ES-I3 (cell line): Measurements from ENCODE around the gene VASP.

Experiments used
- H3K36me3 ChIP-seq: 2 replicates; pipeline ENCODE4 v1.6.1; 2013; ENCODE audit warnings: mild to moderate bottlenecking, low read length, control low read depth, moderate library complexity; ENCODE audit not compliant: insufficient read depth
- H3K4me1 ChIP-seq: 2 replicates; pipeline ENCODE4 v1.6.1; 2013; ENCODE audit warnings: mild to moderate bottlenecking, control low read depth, low read length; ENCODE audit not compliant: insufficient read depth
- H3K9ac ChIP-seq: 2 replicates; pipeline ENCODE4 v1.6.1; 2013; ENCODE audit warnings: low read depth, mild to moderate bottlenecking, low read length, moderate library complexity
- H3K9me3 ChIP-seq: 2 replicates; pipeline ENCODE4 v1.6.1; 2013; ENCODE audit warnings: mild to moderate bottlenecking, low read length, moderate library complexity; ENCODE audit not compliant: control insufficient read depth, insufficient read depth

Gene VASP

DNA sequence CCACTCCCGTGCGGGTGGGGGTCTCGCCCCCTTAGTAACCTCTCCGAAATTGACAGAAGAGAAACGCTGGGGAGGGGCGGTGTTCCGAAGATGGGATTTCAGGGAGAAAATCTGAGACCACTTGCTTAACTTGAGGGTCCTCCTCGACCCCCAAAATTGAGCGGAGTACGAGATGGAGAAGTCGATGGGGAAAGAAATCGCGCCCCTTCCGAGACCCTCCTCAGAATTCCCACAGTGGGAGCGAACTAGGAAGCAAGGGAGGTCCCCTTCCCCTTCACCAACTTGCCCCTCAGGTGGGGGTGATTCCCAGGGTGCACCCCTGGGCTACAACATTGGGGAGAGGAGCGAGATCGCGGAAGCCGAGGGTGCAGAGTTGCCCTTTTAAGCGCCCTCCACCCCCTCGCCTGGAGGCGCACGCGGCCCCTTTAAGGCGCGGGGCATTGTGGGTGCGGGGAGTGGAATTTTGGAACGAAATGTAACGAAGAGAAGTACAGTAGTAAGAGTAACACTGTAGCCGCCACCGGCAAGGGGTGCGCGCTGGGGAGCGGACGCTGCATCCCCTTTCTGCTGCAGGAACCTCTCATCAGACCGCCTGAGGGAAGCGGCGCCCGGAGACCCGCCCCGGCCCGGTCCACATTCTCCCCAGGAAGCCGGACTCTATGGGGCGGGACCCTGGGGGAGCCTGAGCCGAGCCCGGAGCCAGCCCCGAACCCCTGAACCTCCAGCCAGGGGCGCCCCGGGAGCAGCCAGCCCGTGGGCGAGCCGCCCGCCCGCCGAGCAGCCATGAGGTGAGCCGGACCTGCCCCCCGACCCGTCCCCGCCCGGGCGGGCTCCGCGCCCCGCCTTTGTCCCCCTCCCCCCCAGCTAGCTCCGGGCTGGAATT is at the start of gene VASP:
Gene VASP, plus strand, starts transcription at position 491 of the 883 bp plus-strand sequence. Its CDS starts 293 bp downstream, at position 784.
- no peaks in the 10 kb centered on the region for H3K9me3 ChIP-seq
- H3K9ac ChIP-seq = peak within 1 kb of the TSS; percentile 98
- no peaks in the 10 kb centered on the region for H3K36me3 ChIP-seq
- peaks cover 16% of the 10 kb centered on the region for H3K4me1 ChIP-seq

DNA sequence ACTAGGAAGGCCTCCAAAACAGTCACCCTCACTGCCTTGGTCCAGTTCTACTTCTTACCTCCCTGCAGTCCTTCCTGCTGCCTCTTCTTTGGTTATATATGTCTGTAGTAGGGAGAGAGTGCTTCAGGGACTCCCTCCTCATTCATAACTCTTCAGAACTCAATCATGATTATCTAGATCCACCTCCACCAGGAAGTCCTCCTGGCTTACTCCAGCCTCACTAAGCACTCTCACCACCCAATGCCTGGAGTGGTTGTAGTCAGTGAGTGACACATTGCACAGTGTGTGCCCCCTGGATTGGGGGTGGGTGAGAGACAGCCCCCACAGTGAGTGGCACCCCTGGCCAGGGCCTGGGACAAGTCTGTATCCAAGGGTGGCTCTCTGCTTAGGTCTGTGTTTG is 49.5 kb upstream of the VASP start:
- Histone ChIP-seq H3K9ac (no peak overlapping the region), H3K9me3 (no peaks in the 10 kb centered on the region), H3K4me1 (peaks cover 5% of the 10 kb centered on the region; the same call in 1 of the 2 replicates), H3K36me3 (no peaks in the 10 kb centered on the region)

DNA sequence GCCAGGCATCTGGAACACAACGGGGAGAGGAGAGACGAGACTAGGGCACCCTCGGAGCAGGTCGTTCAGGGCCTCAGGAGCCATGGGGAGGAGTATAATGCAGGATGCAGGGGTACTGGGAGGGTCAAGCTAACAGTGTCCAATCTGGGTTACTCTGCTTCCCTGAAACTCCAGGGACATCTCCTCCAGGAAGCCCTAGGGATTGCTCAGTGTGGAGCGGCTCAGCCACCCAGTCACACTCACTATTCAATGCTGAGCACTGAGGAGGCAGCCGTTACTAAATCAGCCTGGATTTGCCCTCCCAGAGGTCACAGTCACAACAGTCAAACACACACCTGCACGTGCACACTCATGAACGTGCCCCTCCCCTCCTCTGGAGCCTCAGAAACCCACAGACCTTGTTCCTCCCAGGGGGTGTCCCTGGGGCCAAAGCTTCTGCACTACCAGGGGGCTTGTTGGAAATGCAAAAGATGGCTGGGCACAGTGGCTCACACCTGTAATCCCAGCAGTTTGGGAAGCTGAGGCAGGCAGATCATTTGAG is 46.4 kb upstream of the VASP start:
- H3K9me3 ChIP-seq = no peaks in the 10 kb centered on the region
- no peaks in the 10 kb centered on the region for H3K36me3 ChIP-seq
- no peak overlapping the region for H3K9ac ChIP-seq
- peaks cover 6% of the 10 kb centered on the region; the same call in 1 of the 2 replicates for H3K4me1 ChIP-seq

DNA sequence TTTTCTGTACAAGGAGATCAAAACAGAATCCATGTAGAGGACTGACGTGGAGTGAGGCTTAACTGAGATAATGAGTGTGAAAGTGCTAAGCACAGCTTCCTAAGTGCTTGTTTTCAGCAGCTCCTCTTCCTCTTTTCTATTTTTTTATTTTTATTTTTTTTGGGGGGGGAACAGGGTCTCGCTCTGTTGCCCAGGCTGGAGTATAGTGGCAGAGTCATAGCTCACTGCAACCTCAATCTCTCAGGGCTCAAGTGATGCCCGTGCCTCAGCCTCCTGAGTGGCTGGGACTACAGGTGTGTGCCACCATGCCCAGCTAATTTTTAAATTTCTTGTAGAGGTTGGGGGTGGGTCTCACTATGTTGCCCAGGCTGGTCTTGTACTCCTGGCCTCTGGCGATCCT is 45.1 kb upstream of the VASP start:
- peaks cover 6% of the 10 kb centered on the region; the same call in 1 of the 2 replicates for H3K4me1 ChIP-seq

DNA sequence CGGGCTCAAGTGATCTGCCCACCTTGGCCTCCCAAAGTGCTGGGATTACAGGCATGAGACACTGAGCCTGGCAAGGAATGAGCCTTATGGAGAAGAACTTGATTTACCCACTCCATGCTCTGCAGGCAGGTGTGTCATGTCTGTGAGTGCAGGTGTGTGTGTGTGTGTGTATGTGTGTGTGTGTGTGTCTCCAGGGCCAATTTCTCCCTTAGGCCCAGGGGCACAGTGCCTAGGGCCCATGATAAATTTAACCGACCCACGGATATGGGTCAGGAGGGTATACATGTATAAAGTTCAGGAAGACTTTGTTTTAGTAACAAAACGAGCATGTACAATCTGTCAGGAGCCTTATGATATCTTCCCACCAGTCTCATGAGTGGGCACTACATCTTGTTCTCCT is 44.0 kb upstream of the VASP start:
- Histone ChIP-seq H3K36me3 (no peaks in the 10 kb centered on the region), H3K4me1 (peaks cover 6% of the 10 kb centered on the region; the same call in 1 of the 2 replicates), H3K9ac (no peak overlapping the region)

More for the DNA sequence above, 45.1 kb upstream of the VASP start:
- Histone ChIP-seq H3K36me3 (no peaks in the 10 kb centered on the region), H3K9me3 (no peaks in the 10 kb centered on the region), H3K9ac (no peak overlapping the region)

DNA sequence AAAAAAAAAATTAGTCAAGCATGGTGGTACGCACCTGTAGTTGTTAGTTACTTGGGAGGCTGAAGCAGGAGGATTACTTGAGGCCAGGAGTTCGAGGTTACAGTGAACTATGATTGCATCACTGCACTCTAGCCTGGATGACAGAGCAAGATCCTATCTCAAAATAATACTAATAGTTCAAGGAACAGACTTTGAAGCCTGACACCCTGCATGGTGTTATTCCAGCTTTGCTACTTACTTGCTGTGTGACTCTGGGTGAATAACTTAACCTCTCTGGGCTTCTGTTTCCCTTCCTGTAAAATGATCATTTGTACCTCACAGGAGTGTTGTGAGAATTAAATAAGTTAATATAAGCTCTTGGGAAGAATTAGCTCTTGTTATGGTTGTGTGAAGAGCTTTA is 43.0 kb upstream of the VASP start:
- Histone ChIP-seq H3K4me1 (peaks cover 6% of the 10 kb centered on the region; the same call in 1 of the 2 replicates), H3K9ac (no peak overlapping the region), H3K9me3 (no peaks in the 10 kb centered on the region), H3K36me3 (no peaks in the 10 kb centered on the region)

More for the DNA sequence above, 44.0 kb upstream of the VASP start:
- no peaks in the 10 kb centered on the region for H3K9me3 ChIP-seq

DNA sequence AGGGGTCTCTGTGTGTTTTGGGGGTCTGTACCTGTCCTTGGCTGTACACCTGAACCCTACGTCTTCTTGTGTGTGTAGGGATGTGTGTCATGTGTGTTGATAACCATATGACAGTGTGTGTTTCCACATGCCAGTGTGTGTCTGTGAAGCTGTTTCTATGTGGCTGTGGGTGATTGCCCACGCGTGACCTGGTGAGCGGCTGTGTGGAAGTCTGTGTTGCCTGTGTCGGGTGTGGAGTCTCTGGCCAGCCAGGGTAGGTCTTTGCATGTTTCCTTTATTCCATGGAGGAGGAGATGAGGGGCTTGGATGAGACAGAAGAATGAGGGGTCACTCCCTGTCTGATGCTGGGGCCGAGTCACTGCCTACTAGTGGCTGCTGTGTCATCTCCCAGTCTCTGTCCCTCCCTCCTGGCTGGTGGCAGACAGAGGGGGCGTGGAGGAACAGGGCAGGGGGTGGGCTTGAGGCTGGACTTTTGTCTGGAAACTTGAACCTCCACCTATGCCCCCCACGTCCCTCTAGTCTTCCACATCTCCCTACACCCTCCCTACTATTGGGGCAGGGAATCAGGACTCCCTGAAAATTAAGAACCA is 42.3 kb upstream of the VASP start:
- Histone ChIP-seq H3K9me3 (no peaks in the 10 kb centered on the region), H3K36me3 (no peaks in the 10 kb centered on the region), H3K9ac (no peak overlapping the region), H3K4me1 (peaks cover 6% of the 10 kb centered on the region; the same call in 1 of the 2 replicates)

DNA sequence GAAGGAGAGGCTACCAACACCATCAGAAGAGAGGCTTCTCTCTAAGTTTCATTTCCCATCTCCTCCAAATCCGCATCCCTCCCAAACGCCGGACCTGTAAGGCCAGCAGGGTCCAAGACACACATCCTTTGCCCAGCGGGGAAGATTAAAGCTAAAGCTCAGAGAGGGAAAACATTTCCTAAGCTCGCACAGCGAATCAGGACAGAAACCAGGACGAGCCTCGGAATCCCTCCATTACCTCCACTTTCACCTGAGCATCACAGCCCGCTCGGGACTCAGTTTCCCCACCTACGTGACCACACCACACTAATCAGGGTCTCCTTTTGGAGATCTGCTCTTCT is 40.2 kb upstream of the VASP start:
- peaks cover 12% of the 10 kb centered on the region; the same call in 1 of the 2 replicates for H3K4me1 ChIP-seq
- no peaks in the 10 kb centered on the region for H3K36me3 ChIP-seq
- no peaks in the 10 kb centered on the region for H3K9me3 ChIP-seq
- H3K9ac ChIP-seq = peak overlapping the region; percentile 79

DNA sequence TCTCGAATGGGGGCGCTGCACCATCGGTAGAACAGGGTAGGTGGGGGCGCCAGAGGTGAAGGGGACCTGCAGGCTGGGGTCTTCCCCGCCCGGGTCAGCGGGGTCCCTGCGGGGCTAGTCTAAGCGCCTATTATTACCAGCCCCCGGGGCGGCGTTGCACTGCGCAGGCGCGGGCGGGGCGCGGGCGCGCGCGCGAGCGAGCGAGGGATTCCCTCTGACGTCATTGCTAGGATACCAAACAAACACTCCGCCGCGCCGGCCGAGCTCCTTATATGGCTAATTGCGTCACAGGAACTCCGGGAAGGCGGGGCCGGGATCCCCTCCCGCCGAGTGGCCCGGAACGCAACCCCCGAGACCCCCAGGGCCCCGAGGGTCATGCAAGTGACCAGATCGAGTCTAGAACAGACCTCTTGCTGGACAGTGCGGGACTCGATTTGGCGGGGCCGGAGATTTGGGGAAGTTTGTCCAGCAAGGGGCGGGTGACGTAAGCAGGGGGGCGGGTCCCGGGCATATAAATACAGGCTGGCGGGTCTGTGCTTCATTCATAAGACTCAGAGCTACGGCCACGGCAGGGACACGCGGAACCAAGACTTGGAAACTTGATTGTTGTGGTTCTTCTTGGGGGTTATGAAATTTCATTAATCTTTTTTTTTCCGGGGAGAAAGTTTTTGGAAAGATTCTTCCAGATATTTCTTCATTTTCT is 39.7 kb upstream of the VASP start, which contains the start of gene FOSB:
Gene FOSB, plus strand, starts transcription at position 541 of the 703 bp plus-strand sequence. CDS start 591 bp downstream, outside the sequence.
- peaks cover 13% of the 10 kb centered on the region; the same call in 1 of the 2 replicates for H3K4me1 ChIP-seq
- no peaks in the 10 kb centered on the region for H3K9me3 ChIP-seq
- peak within 1 kb of the TSS; percentile 79 for H3K9ac ChIP-seq
- no peaks in the 10 kb centered on the region for H3K36me3 ChIP-seq

DNA sequence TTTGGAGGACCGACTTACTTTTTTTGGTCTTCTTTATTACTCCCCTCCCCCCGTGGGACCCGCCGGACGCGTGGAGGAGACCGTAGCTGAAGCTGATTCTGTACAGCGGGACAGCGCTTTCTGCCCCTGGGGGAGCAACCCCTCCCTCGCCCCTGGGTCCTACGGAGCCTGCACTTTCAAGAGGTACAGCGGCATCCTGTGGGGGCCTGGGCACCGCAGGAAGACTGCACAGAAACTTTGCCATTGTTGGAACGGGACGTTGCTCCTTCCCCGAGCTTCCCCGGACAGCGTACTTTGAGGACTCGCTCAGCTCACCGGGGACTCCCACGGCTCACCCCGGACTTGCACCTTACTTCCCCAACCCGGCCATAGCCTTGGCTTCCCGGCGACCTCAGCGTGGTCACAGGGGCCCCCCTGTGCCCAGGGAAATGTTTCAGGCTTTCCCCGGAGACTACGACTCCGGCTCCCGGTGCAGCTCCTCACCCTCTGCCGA is 39.1 kb upstream of the VASP start:
- Histone ChIP-seq H3K9me3 (no peaks in the 10 kb centered on the region), H3K4me1 (peaks cover 13% of the 10 kb centered on the region; the same call in 1 of the 2 replicates), H3K36me3 (no peaks in the 10 kb centered on the region), H3K9ac (peak overlapping the region; percentile 79)

DNA sequence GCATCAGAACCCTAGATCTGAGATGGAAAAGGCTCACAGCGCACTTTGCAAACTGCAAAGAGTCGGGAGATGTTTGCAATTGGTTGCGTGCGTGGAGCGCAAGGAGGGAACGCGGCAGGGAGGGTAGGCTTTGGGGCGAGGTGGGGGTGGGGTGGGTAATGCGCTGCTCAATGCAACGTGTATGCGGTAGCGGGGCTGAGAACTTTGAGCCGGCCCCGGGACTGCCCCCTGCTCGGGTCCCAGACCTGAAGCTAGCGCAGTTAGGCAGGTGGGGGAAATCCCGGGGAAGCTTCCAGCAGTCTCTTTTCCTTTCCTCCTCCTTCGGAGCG is 38.5 kb upstream of the VASP start:
- Histone ChIP-seq H3K4me1 (peaks cover 13% of the 10 kb centered on the region; the same call in 1 of the 2 replicates), H3K9ac (peak overlapping the region; percentile 79), H3K9me3 (no peaks in the 10 kb centered on the region), H3K36me3 (no peaks in the 10 kb centered on the region)

DNA sequence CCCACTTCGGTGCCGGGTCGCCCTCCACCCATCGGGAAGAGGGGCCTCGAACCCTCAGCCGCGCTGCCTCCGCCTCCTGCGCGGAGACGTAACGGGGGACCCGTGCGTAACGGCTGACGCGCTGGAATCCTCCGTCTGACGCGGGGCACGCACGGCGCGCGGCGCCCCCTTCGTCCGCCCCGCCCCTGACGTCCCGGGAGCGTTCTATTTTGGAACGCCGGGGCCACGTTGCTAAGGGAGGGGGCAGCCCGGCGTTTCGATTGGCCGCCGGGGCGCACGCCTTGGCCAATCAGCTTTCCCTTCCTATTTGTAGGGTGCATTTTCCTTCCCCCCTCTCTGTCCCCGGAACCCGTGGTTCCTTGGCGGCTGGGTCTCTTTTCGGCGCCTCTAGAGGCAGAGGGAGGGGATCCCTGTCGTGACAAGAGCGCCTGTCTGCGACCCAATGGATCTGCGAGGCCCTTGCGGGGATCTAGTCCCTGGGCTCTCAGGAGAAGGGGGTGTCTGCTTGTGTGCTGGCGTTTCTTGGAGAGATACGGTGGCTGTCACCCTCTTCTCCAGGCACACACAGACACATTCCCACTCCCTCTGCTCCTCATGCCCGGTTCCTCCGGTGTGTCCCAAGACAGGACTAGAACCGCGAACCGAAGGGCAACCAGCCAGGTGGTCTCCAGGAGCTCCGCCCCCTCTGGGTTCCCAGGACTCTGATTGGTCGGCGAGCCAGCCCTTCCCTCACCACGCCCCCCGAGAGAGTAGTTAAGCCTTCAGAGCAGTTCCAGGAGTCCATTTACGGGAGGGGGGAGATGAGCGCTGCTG is 37.9 kb upstream of the VASP start:
- Histone ChIP-seq H3K9ac (peak overlapping the region; percentile 79), H3K4me1 (peaks cover 13% of the 10 kb centered on the region; the same call in 1 of the 2 replicates), H3K9me3 (no peaks in the 10 kb centered on the region), H3K36me3 (no peaks in the 10 kb centered on the region)

DNA sequence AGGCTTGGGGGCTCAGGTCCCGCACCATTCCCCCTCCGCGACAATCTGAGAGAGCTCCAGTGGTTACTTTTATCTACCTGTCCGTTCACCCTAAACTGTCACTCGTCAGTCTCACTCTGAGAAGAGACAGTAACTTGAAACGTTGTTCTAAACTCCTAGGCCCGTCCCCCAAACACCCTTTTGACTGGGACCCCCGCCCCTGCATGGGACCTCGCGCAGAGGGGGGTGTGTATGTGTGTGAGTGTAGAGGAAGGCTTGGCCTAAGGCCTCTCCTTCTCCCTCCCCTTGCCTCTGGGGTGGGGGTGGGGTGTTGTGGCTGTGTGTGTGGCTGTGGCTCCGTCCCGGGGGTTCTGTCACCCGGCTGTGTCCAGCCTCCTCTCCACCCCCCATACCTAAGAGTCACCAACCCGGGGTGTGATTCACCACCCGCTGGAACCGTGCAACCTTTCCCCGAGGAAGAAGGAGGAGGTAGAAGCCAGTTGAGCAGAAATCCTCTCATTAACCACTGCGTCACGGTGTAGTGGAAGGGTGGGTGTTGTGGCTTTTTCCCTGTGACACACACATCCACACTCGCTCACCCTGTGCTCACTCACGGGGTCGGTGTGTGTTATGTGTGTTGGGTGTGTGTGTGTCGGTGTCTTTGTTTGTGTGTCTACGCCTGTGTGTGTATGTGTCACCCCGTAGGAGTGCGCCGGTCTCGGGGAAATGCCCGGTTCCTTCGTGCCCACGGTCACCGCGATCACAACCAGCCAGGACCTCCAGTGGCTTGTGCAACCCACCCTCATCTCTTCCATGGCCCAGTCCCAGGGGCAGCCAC is 37.1 kb upstream of the VASP start:
- Histone ChIP-seq H3K9me3 (no peaks in the 10 kb centered on the region), H3K9ac (peak overlapping the region; percentile 79; the same call in 1 of the 2 replicates), H3K4me1 (peaks cover 9% of the 10 kb centered on the region; the same call in 1 of the 2 replicates), H3K36me3 (no peaks in the 10 kb centered on the region)
